CD4-positive, alpha-beta T cell treated with Interleukin-15 for 4 hours (primary cell): ENCODE data around the gene PIGL.
"Not testable (repeated sequence)": the region's sequence is repeated elsewhere in the genome, so short reads cannot be mapped to it uniquely, and the experiment has no call there.

Source experiments
- DNase-seq: peaks from one replicate; pipeline ENCODE4 v3.0.0-alpha.2; 2020; ENCODE audit warnings: low spot score

PIGL gene

GRCh38 chr17:16217002-16217635 is at the start of gene PIGL:
TSS of gene PIGL (plus strand) at chr17:16217210. CDS start at chr17:16217227, 17 bp downstream.
- DNase-seq, result peak; percentile 93

- no peak for DNase-seq
Observed at GRCh38 chr17:16171613-16172012, 45.4 kb upstream of the PIGL start.

GRCh38 chr17:16178836-16179235 is 38.2 kb upstream of the PIGL start:
- no peak for DNase-seq

- no peak for DNase-seq
Observed at GRCh38 chr17:16181581-16181980, 35.4 kb upstream of the PIGL start.

- DNase-seq, result no peak
Observed at GRCh38 chr17:16187642-16188041, 29.4 kb upstream of the PIGL start.

- no peak for DNase-seq
Observed at GRCh38 chr17:16189791-16190348, 27.1 kb upstream of the PIGL start.

- DNase-seq, result no peak
Observed at GRCh38 chr17:16190703-16191360, 26.2 kb upstream of the PIGL start.

- DNase-seq, result no peak
Observed at GRCh38 chr17:16191604-16192003, 25.4 kb upstream of the PIGL start.

GRCh38 chr17:16194307-16194835 is 22.6 kb upstream of the PIGL start:
- DNase-seq, result peak; percentile 33

GRCh38 chr17:16197276-16197675 is 19.7 kb upstream of the PIGL start:
- DNase-seq, result no peak

GRCh38 chr17:16199093-16199492 is 17.9 kb upstream of the PIGL start:
- no peak for DNase-seq

GRCh38 chr17:16201693-16202131 is 15.3 kb upstream of the PIGL start:
- not testable (repeated sequence) for DNase-seq

GRCh38 chr17:16202554-16203500 is 14.2 kb upstream of the PIGL start:
- not testable (repeated sequence) for DNase-seq

- not testable (repeated sequence) for DNase-seq
Observed at GRCh38 chr17:16204763-16205162, 12.2 kb upstream of the PIGL start.

- DNase-seq, result no peak
Observed at GRCh38 chr17:16211590-16211989, 5.4 kb upstream of the PIGL start.

GRCh38 chr17:16212793-16213192 is 4.2 kb upstream of the PIGL start:
- no peak for DNase-seq

- peak; percentile 8 for DNase-seq
Observed at GRCh38 chr17:16214190-16215001, 2.6 kb upstream of the PIGL start.

- no peak for DNase-seq
Observed at GRCh38 chr17:16215002-16215272, 2.1 kb upstream of the PIGL start.

GRCh38 chr17:16215273-16215964 is 1.6 kb upstream of the PIGL start, which contains the start of gene NCOR1:
TSS of gene NCOR1 (minus strand) at chr17:16215534. CDS start at chr17:16194569, 20,965 bp downstream.
- DNase-seq, result peak; percentile 88

GRCh38 chr17:16215965-16216316 is 1.1 kb upstream of the PIGL start:
- DNase-seq, result no peak
